AG20443 (cell line): ENCODE data around the gene BPIFB6.

Source experiments
- DNase-seq: peaks from one replicate; pipeline ENCODE4 v3.0.0; 2012; ENCODE audit warnings: low spot score, mixed read lengths

BPIFB6 gene

GRCh38 chr20:33064572-33065287, 33.3 kb downstream of the BPIFB6 start:
- DNase-seq = no peak

GRCh38 chr20:33065785-33066184, 34.3 kb downstream of the BPIFB6 start:
- DNase-seq = no peak

- DNase-seq = no peak
Measured at GRCh38 chr20:33067806-33068205, 36.4 kb downstream of the BPIFB6 start.

GRCh38 chr20:33068251-33068939, 36.9 kb downstream of the BPIFB6 start:
- DNase-seq = no peak

- DNase-seq = no peak
Measured at GRCh38 chr20:33069673-33070072, 38.2 kb downstream of the BPIFB6 start.

- no peak for DNase-seq
Measured at GRCh38 chr20:33070111-33071053, 38.9 kb downstream of the BPIFB6 start.

- DNase-seq = no peak
Measured at GRCh38 chr20:33071198-33071597, 39.8 kb downstream of the BPIFB6 start.

DNA sequence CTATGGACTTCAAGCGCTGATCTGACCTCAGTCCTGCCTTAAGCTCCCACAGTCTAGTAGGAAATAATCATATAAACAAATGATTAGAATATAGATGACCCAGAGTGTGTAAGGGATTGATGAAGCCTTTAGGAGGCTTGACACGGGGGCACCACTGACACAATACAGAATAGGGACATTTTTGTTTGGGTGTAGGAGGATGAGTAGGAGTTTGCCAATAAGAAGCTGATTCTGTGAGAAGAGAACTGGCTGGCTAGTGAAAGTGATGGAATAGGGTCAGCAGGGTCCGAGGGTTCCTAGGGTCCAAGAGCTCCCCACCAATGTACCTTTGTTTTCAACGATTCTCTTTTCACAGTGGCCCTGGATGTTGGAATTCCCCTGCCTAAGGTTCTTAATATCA, 40.9 kb downstream of the BPIFB6 start:
- DNase-seq = no peak

- DNase-seq = no peak
Measured at GRCh38 chr20:33072813-33073212, 41.4 kb downstream of the BPIFB6 start.

DNA sequence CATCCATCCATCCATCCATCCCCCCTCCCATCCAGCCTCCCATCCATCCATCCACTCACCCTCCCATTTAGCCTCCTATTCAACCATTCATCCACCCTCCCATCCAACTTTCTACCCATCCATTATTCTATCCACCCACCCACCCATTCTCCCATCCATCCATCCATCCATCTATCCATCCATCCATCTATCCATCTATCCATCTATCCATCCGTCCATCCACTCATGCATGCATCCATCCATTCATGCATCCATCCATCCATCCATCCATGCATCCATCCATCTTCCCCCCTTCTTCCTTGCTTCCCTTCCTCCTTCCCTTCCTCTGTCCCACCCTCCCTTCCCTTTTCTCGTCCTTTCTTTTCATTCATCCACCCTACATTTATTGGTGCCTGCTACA, 43.2 kb downstream of the BPIFB6 start:
- no peak for DNase-seq

DNA sequence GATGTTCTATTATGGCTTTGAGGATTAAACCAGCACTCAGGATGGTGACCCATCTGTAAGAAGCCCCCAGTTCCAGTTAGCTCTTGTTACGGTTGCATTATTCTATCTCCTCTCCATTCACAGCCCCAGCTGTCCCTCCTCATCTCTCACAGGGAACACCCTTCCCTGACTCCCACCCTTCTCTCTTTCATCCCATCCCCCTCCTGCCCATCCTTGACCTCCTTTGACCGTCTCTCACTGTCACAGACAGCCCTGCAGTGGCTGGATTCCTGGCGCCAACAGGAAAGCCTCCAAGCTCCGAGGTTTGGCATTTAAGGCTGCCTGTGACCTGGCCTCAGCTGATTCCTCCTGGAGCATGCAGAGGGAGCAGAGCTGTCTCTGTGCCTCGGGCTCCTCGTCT, 43.8 kb downstream of the BPIFB6 start:
- no peak for DNase-seq

GRCh38 chr20:33076662-33077372, 45.4 kb downstream of the BPIFB6 start:
- no peak for DNase-seq

GRCh38 chr20:33079259-33079658, 47.8 kb downstream of the BPIFB6 start, which contains the start of gene BPIFB4:
TSS of gene BPIFB4 (plus strand) at chr20:33079643. CDS start at chr20:33081527, 1,884 bp downstream.
- no peak for DNase-seq

DNA sequence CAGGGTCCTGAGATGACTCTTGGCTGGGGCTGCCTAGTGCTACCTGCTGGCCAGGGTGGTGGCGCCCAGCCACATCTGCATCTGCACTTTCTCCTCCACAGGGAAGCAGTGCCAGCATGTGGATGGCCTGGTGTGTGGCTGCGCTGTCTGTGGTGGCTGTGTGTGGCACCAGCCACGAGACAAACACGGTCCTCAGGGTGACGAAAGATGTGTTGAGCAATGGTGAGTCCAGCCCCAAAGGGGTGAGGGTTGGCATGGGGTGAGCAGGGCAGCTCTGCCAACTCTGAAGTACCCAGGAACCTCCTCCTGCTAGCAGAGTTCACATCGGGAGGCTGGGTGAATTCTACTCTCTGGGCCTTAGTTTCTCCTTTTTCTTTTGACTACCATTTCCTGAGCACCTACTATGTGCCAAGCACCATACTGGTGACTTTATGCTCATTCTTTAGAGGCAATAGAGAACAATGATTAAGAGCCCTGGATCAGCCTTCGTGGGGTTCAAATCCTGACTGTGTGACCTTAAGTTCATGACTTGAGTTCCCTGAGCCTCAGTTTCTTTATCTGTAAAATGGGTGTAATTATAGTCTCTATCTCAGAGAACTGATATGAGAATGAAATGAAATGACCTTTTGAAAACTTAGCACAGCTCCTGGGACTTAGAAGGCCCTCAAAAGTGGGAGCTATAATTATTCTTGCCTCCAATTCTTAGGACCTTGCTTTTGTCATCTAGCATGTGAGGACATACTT, 50.1 kb downstream of the BPIFB6 start:
- DNase-seq = no peak

- DNase-seq = no peak
Measured at GRCh38 chr20:33082546-33082945, 51.1 kb downstream of the BPIFB6 start.

DNA sequence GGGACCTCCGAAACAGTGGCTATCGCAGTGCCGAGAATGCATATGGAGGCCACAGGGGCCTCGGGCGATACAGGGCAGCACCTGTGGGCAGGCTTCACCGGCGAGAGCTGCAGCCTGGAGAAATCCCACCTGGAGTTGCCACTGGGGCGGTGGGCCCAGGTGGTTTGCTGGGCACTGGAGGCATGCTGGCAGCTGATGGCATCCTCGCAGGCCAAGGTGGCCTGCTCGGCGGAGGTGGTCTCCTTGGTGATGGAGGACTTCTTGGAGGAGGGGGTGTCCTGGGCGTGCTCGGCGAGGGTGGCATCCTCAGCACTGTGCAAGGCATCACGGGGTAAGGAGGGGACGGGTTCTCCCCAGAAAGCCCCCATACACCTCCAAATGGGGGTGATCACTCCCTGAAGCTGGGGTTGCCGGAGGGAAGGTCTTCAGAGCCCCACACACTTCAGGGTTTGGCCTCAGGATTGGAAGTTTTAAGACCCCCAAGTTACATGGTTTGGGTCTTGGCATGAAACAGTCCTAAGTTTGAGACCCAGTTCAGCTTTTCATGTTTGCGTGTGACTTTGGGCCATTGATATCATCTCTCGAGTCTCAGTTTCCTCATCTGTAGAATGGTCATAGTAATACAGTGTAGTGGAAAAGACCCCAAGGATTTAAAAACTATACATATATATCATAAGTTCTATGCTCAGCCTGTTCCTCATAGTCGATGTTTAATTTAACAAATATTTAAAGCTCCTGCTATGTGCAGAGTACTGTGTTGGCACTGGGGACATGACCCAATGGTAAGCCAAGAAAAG, 52.3 kb downstream of the BPIFB6 start:
- no peak for DNase-seq

- no peak for DNase-seq
Measured at GRCh38 chr20:33084722-33085121, 53.3 kb downstream of the BPIFB6 start.

- no peak for DNase-seq
Measured at GRCh38 chr20:33086052-33086722, 54.7 kb downstream of the BPIFB6 start.

DNA sequence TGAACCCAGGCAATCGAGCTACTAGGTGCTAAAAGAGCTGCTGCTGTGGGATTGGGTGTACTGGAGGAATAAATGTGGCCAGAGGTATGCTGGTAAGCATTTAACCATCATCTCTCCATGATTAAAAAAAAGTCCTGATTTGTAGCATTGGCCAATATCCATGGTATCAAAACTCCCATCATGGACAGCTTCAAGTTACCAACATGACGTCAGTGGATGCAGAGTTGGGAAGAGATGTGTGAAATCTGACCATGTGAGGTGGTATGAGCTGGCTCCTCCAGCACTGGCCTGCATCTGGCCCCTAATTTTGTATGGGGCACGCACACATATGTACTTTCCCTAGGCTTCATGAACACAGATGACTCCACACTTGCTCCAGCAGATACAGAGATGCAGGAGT, 59.7 kb downstream of the BPIFB6 start:
- no peak for DNase-seq

DNA sequence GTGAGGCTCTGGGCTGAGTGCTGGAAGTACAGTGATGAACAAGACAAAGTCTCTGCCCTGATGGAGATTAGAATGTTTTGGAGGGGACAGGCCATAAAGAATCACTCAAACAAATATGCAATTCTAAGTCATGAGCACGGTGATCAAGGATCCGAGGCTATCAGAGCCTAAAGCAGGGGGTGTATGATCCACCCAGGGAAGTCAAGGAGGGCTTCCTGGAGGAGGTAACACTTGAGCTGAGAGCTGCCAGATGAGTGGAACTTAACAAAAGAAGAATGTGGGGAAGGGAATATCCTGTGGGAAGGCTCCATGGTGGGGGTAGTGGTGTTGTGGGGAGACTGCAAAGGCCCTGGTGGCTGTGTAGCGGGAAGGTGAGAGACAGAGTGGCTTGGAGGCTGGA, 60.2 kb downstream of the BPIFB6 start:
- no peak for DNase-seq
